GM18870 (cell line): ENCODE measurements around the gene METTL22.
"Not testable (repeated sequence)": the region's sequence is repeated elsewhere in the genome, so short reads cannot be mapped to it uniquely, and the experiment has no call there.

Experiments used
- ATAC-seq: cut with Tn5 transposase; IDR thresholded peaks from one replicate; pipeline ENCODE4 v1.9.1; 2021; ENCODE audit warnings: moderate library complexity; ENCODE audit not compliant: unreplicated experiment

The METTL22 gene

DNA sequence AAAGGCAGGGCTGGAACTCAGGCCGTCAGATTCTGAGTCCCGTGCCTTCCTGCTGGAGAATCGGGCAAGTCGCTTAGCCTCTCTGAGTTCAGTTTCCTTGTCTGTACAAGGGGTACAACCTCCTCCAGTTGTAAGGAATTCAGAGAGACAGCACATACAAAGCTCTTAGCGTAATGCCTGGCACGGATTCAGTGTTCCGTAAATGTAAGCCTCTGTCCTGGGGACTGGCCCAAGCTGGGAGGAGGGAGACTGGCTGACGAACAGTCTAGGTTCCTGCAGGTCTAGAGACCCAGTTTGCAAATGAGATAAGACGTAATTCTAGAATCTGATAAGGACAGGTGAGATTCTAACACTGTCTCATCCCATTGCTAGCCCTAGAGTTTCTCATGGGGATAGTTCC lies 9.9 kb downstream of the METTL22 start:
- no peak for ATAC-seq

DNA sequence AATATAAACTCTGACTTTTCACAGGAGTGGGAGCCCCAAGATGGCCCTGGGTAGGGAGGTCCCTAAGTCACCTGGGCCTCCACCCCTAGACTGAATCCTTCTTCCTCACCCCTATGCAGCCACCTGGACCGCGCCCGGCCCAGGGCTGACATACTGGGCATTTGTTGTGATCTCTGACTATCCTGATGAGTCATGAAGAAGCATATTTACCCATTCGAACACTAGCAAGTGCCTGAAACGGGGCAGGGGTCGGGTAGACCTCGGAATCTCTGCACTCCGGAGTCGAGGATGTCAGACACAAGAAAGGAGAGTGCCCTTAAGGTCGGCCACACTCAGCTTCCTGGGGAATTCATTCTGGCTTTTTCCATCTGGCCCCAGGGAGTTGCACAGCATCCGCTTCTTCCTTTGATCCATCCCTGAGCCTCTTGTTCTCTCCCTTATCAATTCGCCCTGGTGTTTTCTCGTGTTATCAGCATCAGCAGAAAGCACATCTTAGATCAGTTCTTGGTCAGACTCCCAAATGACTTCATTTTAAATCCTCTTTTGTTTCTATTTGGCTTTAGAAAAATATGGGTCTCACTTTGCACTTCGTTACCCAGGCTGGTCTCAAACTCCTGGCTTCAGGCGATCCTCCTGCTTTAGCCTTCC lies 10.4 kb downstream of the METTL22 start:
- ATAC-seq = no peak

DNA sequence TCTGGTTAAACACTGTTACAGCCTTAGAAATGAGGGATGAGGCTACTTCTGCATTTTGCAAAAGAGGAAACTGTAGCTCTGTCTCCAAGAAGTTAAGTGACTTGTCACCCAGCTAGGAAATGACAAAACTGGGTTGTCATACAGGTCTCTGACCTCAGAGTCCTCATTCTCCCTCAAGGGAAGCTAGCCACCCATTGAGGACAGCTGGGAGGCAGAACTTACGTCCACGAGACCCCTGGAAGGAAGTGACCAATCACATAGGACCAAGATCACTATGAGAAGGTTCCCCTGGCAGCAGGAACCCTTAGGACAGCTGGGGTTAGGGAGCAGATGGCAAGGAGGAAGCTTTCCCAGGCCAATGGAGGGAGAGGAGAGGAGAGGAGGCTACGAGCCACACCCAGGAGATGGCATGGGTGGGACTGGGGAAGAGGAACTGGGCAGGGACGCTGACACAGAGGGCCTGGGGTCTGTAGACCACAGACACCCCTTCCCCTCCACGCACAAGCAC lies 11.2 kb downstream of the METTL22 start:
- ATAC-seq = no peak

DNA sequence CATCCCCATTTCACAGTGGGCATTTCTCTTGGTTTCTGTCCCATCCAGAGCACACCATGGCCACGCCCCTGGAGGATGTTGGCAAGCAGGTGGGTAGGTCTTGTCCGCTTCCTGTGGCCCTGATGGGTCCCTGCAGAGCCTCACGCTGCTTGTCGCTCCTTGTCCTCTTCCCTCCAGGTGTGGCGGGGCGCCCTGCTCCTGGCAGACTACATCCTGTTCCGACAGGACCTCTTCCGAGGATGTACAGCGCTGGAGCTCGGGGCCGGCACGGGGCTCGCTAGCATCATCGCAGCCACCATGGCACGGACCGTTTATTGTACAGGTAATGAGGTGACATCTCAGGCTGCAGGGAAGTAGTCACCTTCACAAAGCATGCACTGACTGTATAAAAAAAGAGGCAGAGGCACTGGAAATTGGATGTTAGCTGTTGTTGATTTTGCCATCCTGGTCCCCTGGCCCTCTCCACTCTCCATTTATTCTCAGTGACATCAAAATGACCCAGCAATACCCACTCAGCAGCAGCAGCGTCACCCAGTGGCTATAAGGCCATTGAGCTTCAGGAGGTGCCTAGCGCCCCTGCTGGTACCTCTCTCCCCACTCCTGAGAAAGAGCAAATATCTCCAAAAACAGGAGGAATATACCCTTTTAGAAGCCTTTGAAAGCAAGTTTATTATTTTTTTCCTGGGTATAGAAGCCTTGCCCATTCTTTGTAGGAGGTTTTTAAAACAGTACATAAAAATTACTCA lies 13.7 kb downstream of the METTL22 start:
- ATAC-seq = no peak

DNA sequence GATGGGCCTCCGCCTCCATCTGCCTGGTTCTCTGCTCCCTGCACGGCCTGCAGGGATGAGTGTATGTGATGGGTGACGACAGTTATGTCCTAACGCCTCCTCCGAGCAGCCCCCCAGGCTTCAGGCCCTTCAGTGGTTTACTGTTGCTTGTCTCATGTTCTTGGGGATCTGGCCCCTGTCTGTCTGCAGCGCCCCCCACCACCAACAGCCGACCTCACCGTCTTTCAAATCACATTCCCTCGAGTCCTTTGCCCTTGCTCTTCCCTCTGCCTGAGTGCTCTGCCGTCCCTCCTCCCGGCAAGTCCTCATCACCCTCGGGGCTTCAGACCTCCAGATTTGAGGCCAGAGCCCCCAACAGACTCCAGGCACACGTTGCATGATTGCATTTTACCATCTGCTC lies 18.2 kb downstream of the METTL22 start:
- no peak for ATAC-seq

DNA sequence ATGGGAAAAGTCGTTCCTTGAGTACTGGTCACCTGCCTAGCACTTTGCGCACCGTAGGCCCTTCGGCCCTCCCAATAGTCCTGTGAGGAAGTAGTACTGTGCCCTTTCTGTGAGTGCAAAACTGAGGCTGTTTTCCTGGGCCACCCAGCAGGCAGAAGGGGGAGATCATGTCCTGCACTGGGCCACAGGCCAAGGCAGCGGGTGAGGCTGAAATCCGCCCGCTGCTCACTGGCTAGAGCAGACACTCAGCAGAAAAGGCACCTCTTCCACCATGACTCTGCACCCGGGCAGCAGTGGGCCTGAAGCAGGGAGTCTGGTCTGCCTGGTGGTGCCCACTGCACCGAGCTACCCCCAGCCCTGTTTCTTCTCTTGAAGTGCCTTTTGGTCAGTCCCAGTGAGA lies 20.2 kb downstream of the METTL22 start:
- ATAC-seq = no peak

DNA sequence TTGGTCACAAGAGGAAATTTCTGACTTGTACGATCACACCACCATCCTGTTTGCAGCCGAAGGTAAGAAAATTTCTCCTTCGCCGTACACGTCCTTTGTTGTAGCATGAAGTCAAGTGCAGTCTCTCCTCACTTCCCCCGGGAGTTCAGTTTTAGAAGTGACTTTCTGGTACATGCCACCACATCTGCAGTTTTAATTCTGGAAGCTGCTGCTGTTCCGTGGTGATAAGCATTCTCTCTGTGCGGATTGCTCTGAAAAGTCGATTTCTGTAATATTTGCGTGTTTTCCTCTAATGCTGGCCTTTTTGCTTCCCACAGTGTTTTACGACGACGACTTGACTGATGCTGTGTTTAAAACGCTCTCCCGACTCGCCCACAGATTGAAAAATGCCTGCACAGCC lies 20.6 kb downstream of the METTL22 start:
- ATAC-seq = no peak

DNA sequence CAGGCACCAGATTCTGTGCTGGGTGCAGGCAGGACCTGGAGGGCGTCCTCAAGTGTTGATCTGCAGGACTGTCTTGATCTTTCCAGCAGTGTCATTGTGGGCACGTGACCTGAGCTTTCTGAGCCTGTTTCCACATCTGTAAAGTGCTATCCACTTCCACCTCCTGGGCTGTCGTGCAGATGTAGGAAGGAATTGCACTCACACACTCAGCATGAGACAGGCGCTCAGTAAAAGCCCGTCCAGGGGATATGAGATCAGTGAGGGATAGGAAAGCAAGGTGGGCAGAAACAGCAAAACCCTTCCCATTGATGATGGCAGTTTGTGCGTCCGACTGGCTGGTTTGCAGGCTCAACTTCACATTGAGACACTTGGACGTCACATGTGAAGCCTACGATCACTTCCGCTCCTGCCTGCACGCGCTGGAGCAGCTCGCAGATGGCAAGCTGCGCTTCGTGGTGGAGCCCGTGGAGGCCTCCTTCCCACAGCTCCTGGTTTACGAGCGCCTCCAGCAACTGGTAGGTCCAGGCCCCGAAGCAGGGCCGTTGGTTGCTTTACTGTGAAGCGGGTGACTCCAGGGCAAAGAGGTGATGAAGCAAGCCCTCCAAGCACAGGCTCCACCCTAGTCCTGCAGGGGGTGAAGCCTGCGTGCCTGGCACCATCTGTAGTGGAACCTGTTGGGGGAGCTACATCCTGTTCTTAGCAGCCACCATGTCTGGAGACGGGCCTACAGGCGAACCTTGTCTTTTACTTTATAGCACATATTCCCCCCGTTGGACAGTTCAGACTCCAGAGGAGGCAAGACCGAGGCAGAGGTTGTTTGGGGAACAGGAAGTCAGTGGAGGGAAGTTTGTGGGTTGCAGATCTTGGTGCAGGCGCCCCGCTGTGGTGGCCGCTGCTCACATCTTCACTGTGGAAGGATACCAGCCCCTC lies 23.0 kb downstream of the METTL22 start:
- ATAC-seq = no peak

DNA sequence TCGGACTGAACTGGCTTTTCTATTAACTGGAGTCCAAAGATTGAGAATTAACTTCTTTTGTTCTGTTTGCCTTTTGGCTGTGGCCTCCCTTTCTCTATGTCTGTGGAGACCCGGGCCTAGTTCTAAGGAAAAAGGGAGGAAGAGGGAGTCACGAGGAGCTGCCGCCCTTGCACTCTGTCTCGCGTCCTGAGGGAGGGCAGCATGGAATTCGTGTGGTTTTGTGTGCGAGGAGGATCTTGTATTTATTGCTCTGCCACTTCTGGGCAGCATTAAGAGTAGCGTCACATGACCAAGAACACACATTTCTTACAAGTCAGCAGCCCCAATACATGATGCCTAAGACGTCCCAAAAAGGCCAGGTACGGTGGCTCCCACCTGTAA lies 23.6 kb downstream of the METTL22 start:
- ATAC-seq = no peak

DNA sequence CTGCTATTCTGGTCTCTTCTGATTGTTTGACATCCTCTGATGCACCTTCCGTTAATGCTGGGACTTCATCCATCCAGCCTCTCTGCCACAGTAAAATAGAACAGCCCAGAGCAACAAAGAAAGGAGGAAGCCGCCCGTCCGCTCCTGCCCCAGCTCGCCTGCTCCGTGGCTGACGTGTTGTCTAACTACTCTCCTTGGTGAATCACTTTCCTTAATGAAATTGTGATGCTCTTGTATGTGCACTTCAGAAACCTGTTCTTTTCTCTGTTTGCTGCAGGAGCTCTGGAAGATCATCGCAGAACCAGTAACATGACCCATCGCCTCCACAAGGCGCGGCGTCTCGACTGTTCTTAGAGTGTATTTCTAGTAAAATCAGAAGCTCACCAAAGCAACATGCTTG lies 24.3 kb downstream of the METTL22 start:
- ATAC-seq = no peak

DNA sequence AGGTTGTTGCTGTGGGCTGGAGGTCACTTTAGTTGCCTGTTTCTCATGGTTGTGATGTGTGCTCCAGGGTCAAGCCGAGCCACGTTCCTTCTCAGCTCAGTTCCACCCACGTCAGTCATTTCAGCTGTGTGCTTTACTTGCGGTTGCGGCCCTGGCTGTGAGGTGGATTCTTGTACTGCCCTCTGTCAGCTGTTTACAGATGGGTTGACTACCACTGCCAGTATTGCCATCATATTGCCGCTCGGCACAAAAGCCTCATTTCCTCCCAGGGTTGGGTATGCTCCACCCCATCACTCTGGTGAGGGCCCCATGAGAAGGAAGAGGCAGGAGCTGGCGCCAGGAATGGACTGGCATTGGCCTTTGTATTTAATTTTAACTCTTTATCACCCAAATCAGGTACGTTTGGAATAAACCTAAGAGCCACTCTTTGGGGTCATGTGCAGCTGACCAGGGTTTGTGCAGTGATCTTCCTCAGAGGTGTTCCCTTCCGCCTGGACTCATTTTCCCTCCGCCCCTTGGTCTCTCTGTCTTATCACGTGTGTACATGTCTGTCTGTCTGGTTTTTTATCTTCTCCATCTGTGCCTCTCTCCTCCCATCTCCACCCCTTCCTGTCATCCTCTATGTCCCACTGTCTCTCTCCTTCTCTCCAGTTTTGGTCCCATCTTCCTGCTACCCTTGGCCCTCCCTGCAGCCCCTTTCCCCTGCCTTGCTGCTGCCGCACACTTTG lies 25.0 kb downstream of the METTL22 start:
- no peak for ATAC-seq

DNA sequence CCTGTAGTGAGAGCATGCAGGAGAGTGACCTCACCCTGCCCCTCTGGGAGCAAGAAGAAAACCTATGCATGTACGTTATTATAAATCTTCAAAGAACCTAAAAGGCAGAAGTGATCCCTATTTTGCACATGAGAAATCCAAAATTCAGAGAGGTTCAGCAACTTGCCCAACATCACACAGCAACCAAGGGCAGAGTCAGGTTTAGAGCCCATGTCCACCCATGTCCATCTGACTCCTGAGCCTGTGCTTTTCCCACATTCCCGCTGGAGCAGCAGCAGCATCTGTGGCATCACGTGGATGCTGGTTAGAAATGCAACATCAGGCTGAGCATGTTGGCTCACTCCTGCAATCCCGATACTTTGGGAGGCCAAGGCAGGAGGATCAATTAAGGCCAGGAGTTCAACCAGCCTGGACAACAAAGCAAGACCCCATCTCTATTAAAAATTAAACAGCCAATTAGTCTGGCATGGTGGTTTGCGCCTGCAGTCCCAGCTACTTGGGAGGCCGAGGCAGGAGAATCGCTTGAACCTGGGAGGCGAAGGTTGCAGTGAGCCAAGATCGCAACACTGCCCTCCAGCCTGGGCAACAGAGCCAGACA lies 26.3 kb downstream of the METTL22 start:
- ATAC-seq = no peak

DNA sequence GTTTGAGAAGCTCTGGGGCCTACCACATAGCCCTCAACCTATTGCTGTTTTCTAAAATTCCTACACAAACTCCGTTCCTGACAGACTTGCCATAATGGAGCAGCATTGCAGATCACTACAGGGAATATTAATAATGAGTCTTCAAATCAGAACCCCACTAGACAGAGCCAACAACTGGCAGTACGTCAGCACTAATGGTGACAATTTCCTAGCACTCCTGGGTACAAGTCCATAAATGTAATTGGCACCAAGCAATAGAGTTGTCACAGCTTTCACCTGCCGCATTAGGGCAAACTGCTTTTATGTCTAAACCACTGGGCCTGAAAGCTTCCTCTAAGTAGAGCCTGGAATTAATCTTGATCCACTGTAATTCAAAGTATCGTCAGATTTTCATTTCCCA lies 27.4 kb downstream of the METTL22 start:
- no peak for ATAC-seq

DNA sequence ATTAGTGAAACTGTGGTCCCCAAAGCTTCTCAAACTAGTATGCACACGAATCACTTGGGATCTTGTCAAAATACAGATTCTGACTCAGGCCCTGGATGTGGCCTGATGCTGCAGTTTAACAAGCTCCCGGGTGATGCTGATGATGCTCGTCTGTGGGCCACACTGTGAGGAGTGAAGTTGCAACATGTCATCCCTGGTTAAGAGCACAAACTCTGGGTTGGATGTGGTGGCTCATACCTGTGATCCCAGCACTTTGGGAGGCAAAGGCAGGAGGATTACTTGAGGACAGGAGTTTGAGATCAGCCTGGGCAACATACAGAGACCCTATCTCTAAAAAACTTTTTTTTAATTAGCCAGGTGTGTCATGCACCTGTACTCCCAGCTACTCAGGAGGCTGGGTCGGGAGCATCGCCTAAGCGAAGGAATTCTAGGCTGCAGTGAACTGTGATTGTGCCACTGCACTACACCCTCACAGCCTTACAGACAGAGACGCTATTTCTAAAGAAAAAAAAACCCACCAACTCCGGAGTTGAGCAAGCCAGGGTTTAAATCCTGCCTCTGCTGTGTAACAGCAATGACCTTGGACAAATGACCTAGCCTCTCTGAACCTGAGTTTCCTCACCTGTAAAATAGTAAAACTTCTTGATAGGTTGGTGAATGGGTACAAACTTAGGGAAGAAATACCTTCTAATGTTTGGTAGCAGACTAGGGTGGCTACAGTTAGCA lies 28.5 kb downstream of the METTL22 start:
- no peak for ATAC-seq

DNA sequence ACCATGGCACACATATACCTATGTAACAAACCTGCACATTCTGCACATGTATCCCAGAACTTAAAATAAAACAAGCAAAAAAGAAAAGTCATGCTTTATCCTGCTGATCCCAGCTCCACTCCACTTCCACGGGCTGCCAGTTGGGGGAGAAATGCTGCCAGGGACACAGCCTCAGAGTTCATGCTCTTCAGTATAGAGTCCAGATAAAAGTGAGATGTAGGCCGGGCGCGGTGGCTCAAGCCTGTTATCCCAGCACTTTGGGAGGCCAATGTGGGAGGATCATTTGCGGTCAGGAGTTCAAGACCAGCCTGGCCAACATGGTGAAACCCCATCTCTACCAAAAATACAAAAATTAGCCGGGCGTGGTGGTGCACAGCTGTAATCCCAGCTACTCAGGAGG lies 30.5 kb downstream of the METTL22 start:
- not testable (repeated sequence) for ATAC-seq

DNA sequence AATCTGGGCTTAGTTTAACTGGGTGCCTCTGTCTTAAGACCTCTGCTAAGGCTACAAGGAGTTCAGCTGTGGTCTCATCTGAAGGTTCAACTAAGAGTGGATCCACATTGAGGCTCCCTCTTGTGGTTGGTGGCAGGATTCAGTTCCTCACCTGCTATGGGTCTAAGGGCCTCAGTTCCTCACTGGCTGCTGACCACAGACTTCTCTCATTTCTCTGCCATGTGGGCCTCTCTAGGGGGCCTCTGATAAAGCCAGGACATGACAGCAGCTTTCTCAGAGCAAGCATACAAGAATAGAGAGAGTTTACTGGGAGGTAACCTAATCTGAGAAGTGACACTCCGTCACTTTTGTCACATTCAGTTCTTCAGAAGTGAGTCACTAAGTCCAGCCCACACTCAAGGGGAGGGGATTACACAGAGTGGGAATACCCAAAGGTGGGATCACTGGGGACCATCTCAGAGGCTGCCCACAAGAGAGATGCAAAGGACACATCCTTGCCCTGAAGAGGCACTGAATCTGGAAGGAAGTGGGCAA lies 33.8 kb downstream of the METTL22 start:
- no peak for ATAC-seq

DNA sequence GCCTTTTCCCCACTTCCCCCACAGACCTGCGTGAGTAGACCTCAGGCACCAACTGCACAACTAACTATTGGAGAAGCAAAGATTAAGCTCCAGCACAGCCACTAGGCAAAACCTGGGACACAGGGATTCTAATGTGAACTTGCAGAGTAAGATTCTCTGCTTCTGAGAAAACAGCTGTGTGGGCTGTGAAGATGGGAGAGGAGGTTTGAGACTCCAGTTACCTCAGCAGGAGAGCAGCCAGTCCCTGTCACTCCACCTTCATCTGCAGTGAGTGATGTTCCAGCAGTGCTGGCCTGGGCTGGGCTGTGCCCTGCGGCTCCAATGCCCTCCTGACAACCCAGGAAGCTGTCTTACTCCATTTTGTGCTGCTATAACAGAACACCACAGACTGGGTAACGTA lies 34.9 kb downstream of the METTL22 start:
- ATAC-seq = no peak

DNA sequence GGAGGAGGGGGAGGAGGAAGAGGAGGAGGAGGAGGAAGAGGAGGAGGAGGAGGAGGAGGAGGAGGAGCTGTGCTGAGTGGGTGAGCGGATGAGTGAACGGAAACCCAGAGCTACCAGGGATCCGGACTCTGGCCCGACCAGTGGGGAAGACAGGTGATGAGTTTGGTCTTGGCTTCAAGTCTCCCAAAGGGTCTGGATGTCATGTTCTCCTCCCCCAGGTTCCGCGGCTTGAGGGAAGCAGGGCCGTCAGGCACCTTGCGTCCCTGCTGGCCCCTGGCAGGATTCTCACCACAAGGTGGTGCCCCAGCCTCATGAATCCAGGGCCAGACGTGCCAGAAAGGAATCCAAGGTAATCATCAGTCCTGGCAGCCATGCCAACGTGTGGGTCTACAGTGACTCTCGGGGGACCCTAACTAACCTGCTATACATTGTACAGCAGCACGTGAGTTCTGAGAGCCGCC lies 39.4 kb downstream of the METTL22 start:
- ATAC-seq = no peak

DNA sequence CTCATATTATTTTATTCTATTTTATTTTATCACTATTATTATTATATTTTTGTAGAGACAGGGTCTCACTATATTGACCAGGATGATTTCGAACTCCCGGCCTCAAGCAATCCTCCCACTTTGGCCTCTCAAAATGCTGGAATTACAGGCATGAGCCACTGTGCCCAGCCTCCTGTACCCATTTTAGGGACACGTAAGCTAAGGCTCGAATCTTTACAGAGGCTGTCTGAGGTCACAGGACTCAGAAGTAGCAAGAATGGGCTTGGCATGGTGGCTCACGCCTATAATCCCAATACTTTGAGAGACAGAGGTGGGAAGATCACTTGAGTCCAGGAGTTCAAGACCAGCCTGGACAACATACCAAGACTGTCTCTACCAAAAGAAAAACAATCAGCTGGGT lies 40.2 kb downstream of the METTL22 start:
- no peak for ATAC-seq
